GM23338 (cell line): ENCODE measurements around the gene SYNGR4. TPM values are rescaled to one million over a fixed set of nuclear protein-coding genes. Genes with fewer than 3 reads are reported as not detected.

Experiments used
- ATAC-seq: fragments of 200-7000 bp; cut with Tn5 transposase; 3 replicates; pipeline ENCODE4 v1.9.1; 2020
- DNase-seq: peaks from one replicate; pipeline ENCODE4 v3.0.0-alpha.2; 2015; ENCODE audit warnings: low spot score
- H2AFZ ChIP-seq: fragments of 200-600 bp; sonication (generic); 2 replicates; pipeline ENCODE4 v1.8.0; 2016; ENCODE audit warnings: antibody characterized with exemption, mild to moderate bottlenecking, moderate library complexity
- H3F3A ChIP-seq: fragments of 200-600 bp; sonication (generic); replicated peaks from 2 replicates; pipeline ENCODE4 v1.8.0; 2017; ENCODE audit warnings: antibody characterized with exemption, mixed run types, low read depth
- H3K27ac ChIP-seq: fragments of 200-600 bp; sonication (generic); 2 replicates; pipeline ENCODE4 v1.6.1; 2016; ENCODE audit warnings: low read depth
- H3K27me3 ChIP-seq: fragments of 200-600 bp; sonication (generic); 2 replicates; pipeline ENCODE4 v1.8.0; 2016; ENCODE audit warnings: mild to moderate bottlenecking, mixed run types, moderate library complexity; ENCODE audit not compliant: insufficient read depth
- H3K36me3 ChIP-seq: fragments of 200-600 bp; sonication (generic); 2 replicates; pipeline ENCODE4 v1.8.0; 2016; ENCODE audit warnings: mild to moderate bottlenecking; ENCODE audit not compliant: insufficient read depth
- H3K4me1 ChIP-seq: fragments of 200-600 bp; sonication (generic); 2 replicates; pipeline ENCODE4 v1.8.0; 2016; ENCODE audit warnings: mild to moderate bottlenecking, moderate library complexity; ENCODE audit not compliant: insufficient read depth
- H3K4me2 ChIP-seq: fragments of 200-600 bp; sonication (generic); 2 replicates; pipeline ENCODE4 v1.7.1; 2017; ENCODE audit warnings: mixed run types
- H3K4me3 ChIP-seq: fragments of 200-600 bp; sonication (generic); 2 replicates; pipeline ENCODE4 v1.6.1; 2016; ENCODE audit warnings: mixed run types
- H3K79me2 ChIP-seq: fragments of 200-600 bp; sonication (generic); replicated peaks from 2 replicates; pipeline ENCODE4 v1.8.0; 2017; ENCODE audit warnings: mild to moderate bottlenecking; ENCODE audit not compliant: insufficient read depth
- H3K9me2 ChIP-seq: fragments of 200-600 bp; sonication (generic); 2 replicates; pipeline ENCODE4 v1.8.0; 2017; ENCODE audit not compliant: insufficient read depth
- H4K20me1 ChIP-seq: fragments of 200-600 bp; sonication (generic); replicated peaks from 2 replicates; pipeline ENCODE4 v1.8.0; 2017; ENCODE audit warnings: mild to moderate bottlenecking; ENCODE audit not compliant: insufficient read depth
- H3K27ac Mint-ChIP-seq: 2 replicates; pipeline ENCODE4 v1.8.0; 2020; ENCODE audit warnings: inconsistent platforms, mild to moderate bottlenecking, moderate library complexity, mixed read lengths
- H3K27me3 Mint-ChIP-seq: 3 replicates; pipeline ENCODE4 v1.8.0; 2022; ENCODE audit warnings: low read depth, mild to moderate bottlenecking, moderate library complexity, mixed read lengths, inconsistent platforms; ENCODE audit not compliant: insufficient read depth, poor library complexity
- H3K36me3 Mint-ChIP-seq: 3 replicates; pipeline ENCODE4 v1.8.0; 2021; ENCODE audit warnings: low read depth, mild to moderate bottlenecking, inconsistent platforms, moderate library complexity, mixed read lengths
- H3K4me1 Mint-ChIP-seq: 3 replicates; pipeline ENCODE4 v1.8.0; 2020; ENCODE audit warnings: mild to moderate bottlenecking, inconsistent platforms, mixed read lengths
- H3K4me3 Mint-ChIP-seq: 3 replicates; pipeline ENCODE4 v1.8.0; 2021; ENCODE audit warnings: moderate library complexity, mild to moderate bottlenecking, inconsistent platforms, mixed read lengths
- H3K9me3 Mint-ChIP-seq: 3 replicates; pipeline ENCODE4 v1.8.0; 2020; ENCODE audit warnings: moderate library complexity, mild to moderate bottlenecking, inconsistent platforms, mixed read lengths
- ETS1 ChIP-seq: IDR thresholded peaks from 2 replicates; pipeline ENCODE4 v1.6.1; 2016; ENCODE audit warnings: antibody characterized with exemption
- EZH2 ChIP-seq: fragments of 200-600 bp; sonication (generic); IDR thresholded peaks from one replicate; pipeline ENCODE4 v1.8.0; 2017; ENCODE audit warnings: antibody characterized with exemption, mild to moderate bottlenecking, low read depth; ENCODE audit not compliant: unreplicated experiment
- EZH2phosphoT487 ChIP-seq: fragments of 200-600 bp; sonication (generic); IDR thresholded peaks from one replicate; pipeline ENCODE4 v1.8.1; 2018; ENCODE audit warnings: antibody characterized with exemption; ENCODE audit not compliant: unreplicated experiment
- JUNB ChIP-seq: IDR thresholded peaks from one replicate; pipeline ENCODE4 v1.6.1; 2016; ENCODE audit warnings: antibody characterized with exemption; ENCODE audit not compliant: unreplicated experiment
- POLR2AphosphoS5 ChIP-seq: IDR thresholded peaks from 2 replicates; pipeline ENCODE4 v1.6.1; 2016; ENCODE audit warnings: antibody characterized with exemption, low read depth
- STAT1 ChIP-seq: IDR thresholded peaks from one replicate; pipeline ENCODE4 v1.6.1; 2016; ENCODE audit warnings: antibody characterized with exemption; ENCODE audit not compliant: unreplicated experiment
- ZNF331 ChIP-seq: fragments of 250-450 bp; sonication (Bioruptor Pico); IDR thresholded peaks from 2 replicates; pipeline ENCODE4 v1.5.0; 2020; ENCODE audit warnings: low read depth, mild to moderate bottlenecking, moderate library complexity
- ZNF462 ChIP-seq: fragments of 250-450 bp; sonication (Bioruptor Pico); IDR thresholded peaks from 2 replicates; pipeline ENCODE4 v1.5.0; 2020; ENCODE audit warnings: mild to moderate bottlenecking, moderate library complexity
- polyA plus RNA-seq: library from polyadenylated mRNA; unstranded; fragments of >200 nt; fragmentation: Nextera tagmentation; extraction: Ambion mirVana; gene quantifications from 2 replicates; pipeline ENCODE4 v1.2.1, GENCODE V29; 2016
- total RNA-seq: library from RNA; depleted of rRNA; stranded (reverse); fragments of >200 nt; shearing (Covaris generic); gene quantifications from 2 replicates; pipeline ENCODE4 v1.2.3, GENCODE V29; 2014

SYNGR4 gene
- total and polyA plus RNA-seq, 2 experiments from 2014 or later: not detected

- H3K4me3 Mint-ChIP-seq: peak overlapping the region; percentile 73
- Histone ChIP-seq H4K20me1 (no peaks in the 10 kb centered on the region), H3K27me3 (peaks cover 62% of the 10 kb centered on the region), H3K4me2 (peak overlapping the region; percentile 95), H3K79me2 (peaks cover 13% of the 10 kb centered on the region), H3K27ac (no peak overlapping the region), H3K4me1 (peaks cover 49% of the 10 kb centered on the region), H3K36me3 (no peaks in the 10 kb centered on the region), H3K4me3 (peak overlapping the region; percentile 74), H2AFZ (no peak overlapping the region), H3F3A (peaks cover 15% of the 10 kb centered on the region), H3K9me2 (no peaks in the 10 kb centered on the region)
- H3K36me3 Mint-ChIP-seq: peaks cover 7% of the 10 kb centered on the region; the same call in 1 of the 3 replicates
- TF ChIP-seq EZH2 (peak; percentile 42), JUNB (no peak)
- DNase-seq: peak; percentile 50
- no peak for ATAC-seq
- peaks cover 52% of the 10 kb centered on the region for H3K4me1 Mint-ChIP-seq
- H3K27me3 Mint-ChIP-seq: peaks cover 62% of the 10 kb centered on the region
- H3K9me3 Mint-ChIP-seq: peaks cover 4% of the 10 kb centered on the region; the same call in 2 of the 3 replicates
- H3K27ac Mint-ChIP-seq: no peak overlapping the region
Measured at GRCh38 chr19:48394331-48395169, 30.4 kb downstream of the SYNGR4 start.

DNA sequence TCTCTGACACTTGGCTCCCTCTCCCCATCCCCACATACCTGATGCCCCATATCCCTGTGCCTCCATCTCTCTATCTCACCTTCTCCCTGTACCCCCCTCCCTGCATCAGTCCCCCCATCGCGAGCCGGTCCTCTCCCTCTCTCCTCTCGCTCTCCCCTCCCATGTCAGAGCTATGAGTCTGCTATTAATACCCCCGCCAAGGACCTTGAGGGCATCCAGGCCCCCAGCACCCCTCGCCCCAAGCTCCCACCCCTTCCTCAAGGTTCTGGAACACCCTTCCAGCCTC is 30.9 kb downstream of the SYNGR4 start:
- H2AFZ ChIP-seq: no peak overlapping the region
- H3K4me3 ChIP-seq: peak overlapping the region; percentile 74
- Mint-ChIP-seq H3K9me3 (peaks cover 5% of the 10 kb centered on the region; the same call in 2 of the 3 replicates), H3K27me3 (peaks cover 63% of the 10 kb centered on the region), H3K4me1 (peaks cover 53% of the 10 kb centered on the region), H3K36me3 (peaks cover 7% of the 10 kb centered on the region; the same call in 1 of the 3 replicates), H3K27ac (no peak overlapping the region), H3K4me3 (peak overlapping the region; percentile 73)
- peaks cover 62% of the 10 kb centered on the region for H3K27me3 ChIP-seq
- peaks cover 16% of the 10 kb centered on the region for H3F3A ChIP-seq
- H3K4me1 ChIP-seq: peaks cover 49% of the 10 kb centered on the region
- TF ChIP-seq STAT1 (no peak), EZH2 (peak; percentile 0)
- peaks cover 12% of the 10 kb centered on the region for H3K79me2 ChIP-seq
- no peaks in the 10 kb centered on the region for H3K36me3 ChIP-seq
- no peaks in the 10 kb centered on the region for H3K9me2 ChIP-seq
- ATAC-seq (no peak), DNase-seq (peak; percentile 68)
- H4K20me1 ChIP-seq: no peaks in the 10 kb centered on the region
- peak overlapping the region; percentile 95 for H3K4me2 ChIP-seq
- no peak overlapping the region for H3K27ac ChIP-seq

- H2AFZ ChIP-seq: no peak overlapping the region
- peaks cover 61% of the 10 kb centered on the region for H3K27me3 Mint-ChIP-seq
- ATAC-seq (no peak), DNase-seq (no peak)
- H3K27me3 ChIP-seq: peaks cover 62% of the 10 kb centered on the region
- no peaks in the 10 kb centered on the region for H3K36me3 ChIP-seq
- peaks cover 16% of the 10 kb centered on the region for H3F3A ChIP-seq
- no peak overlapping the region for H3K27ac Mint-ChIP-seq
- peaks cover 49% of the 10 kb centered on the region for H3K4me1 ChIP-seq
- peaks cover 5% of the 10 kb centered on the region; the same call in 2 of the 3 replicates for H3K9me3 Mint-ChIP-seq
- H3K4me3 ChIP-seq: peak overlapping the region; percentile 74
- H3K9me2 ChIP-seq: no peaks in the 10 kb centered on the region
- H3K4me1 Mint-ChIP-seq: peaks cover 56% of the 10 kb centered on the region
- no peaks in the 10 kb centered on the region for H4K20me1 ChIP-seq
- H3K4me2 ChIP-seq: peak overlapping the region; percentile 95
- peaks cover 8% of the 10 kb centered on the region for H3K79me2 ChIP-seq
- peaks cover 4% of the 10 kb centered on the region; the same call in 1 of the 3 replicates for H3K36me3 Mint-ChIP-seq
- H3K27ac ChIP-seq: no peak overlapping the region
- H3K4me3 Mint-ChIP-seq: peak overlapping the region; percentile 73
- TF ChIP-seq ZNF331 (CRISPR knock-in tag) (no peak), ZNF462 (no peak), POLR2AphosphoS5 (no peak), ETS1 (no peak), EZH2phosphoT487 (no peak), EZH2 (no peak)
Measured at GRCh38 chr19:48395499-48395898, 31.3 kb downstream of the SYNGR4 start.
